IPS-NIHi7 (cell line): ENCODE results near the gene RIOK1.
"Not testable (repeated sequence)": the region's sequence is repeated elsewhere in the genome, so short reads cannot be mapped to it uniquely, and the experiment has no call there.

Experiments
- DNase-seq: peaks from one replicate; pipeline ENCODE4 v3.0.0; 2012; ENCODE audit warnings: mixed read lengths; ENCODE audit errors: extremely low spot score

Gene RIOK1

DNA sequence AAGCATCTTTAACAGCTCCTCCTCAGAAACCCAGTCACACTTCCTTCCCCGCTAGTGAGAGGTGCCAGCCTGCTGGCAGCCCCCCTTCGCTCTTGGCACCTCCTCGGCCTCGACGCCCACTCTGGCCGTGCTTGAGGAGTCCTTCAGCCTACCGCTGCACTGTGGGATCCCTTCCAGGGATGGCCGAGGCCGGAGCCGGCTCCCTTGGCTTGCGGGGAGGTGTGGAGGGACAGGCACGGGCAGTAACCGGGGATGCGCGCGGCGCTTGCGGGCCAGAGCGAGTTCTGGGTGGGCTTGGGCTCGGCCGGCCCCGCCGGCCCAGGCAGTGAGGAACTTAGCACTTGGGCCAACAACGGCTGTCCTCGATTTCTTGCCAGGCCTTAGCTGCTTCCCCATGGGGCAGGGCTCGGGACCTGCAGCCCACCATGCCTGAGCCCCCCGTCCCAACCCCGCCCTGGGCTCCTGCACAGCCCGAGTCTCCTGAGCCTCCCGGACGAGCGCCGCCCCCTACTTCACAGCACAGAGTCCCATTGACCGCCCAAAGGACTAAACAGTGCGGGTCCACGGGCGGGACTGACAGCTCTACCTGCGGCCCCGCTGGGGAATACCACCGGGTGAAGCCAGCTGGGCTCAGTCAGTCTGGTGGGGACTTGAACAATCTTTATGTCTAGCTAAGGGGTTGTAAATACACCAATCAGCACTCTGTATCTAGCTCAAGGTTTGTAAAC, 51.6 kb downstream of the RIOK1 start:
- DNase-seq: no peak

DNA sequence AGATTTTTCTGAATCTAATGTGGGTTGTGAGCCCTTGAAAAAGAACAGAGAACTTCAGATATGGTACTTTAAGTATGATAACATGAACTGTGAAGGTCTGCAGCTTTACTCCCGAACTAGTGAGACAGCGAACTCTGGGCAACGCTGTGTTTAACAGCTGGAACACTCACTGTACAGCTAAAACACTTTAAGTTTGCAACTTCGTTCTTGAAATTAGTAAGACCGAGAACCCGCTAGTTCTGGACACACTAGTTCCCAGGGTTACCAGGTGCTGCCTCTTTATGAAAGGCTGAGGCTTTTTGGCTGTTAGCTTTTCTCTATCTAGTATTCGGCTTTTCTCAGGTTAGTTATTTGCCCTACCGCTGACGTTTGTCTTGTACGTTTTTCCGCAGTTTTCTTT, 52.9 kb downstream of the RIOK1 start:
- no peak for DNase-seq

DNA sequence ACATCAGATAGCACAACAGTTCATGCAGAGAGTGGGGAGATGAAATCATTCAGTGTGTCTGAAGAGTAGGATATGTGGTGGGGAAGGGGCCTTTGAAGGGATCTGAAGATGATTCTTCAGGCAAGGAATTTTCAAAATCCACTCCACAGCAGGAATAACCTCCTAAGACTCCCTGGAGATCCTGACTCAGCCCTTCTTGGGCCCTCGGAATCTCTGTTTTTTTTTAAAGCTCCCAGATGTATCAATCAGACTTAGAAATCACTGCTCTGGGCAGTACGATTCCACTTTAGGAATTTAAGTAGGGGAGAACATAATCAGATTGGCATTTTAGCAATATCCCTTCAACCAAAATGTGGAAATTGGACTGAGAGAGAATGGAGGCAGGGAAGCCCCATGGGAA, 55.5 kb downstream of the RIOK1 start:
- DNase-seq: no peak

- no peak for DNase-seq
Observed at GRCh38 chr6:7445885-7446461, 56.4 kb downstream of the RIOK1 start.

DNA sequence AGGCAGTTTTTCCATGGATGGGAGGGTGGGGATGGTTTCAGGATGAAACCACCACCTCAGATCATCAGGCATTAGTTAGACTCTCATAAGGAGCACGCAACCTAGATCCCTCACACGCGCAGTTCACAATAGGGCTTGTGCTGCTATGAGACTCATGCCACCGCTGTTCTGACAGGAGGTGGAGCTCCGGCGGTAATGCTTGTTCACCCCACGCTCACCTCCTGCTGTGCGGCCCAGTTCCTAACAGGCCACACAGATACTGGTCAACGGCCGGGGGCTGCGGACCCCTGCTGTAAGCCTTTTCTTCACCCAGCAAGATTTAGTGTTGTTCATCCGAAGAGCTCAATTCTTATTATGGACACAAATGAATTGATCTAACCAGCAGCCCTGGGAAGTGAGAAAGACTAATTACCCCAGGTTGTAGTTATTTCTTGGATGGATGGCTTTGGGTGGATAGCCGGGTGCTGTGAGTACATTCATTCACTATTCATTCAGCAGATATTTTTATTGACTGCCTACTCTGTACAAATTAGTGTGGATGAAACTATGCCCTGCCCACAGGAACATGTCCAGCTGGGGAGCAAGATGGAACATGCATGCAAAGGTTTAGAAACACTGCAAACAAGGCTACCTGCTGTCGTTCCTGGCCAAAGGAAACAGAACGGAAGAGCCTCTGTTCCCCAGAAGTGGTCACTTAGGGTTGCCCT, 57.2 kb downstream of the RIOK1 start:
- no peak for DNase-seq

- DNase-seq: no peak
Observed at GRCh38 chr6:7448232-7448631, 58.6 kb downstream of the RIOK1 start.

DNA sequence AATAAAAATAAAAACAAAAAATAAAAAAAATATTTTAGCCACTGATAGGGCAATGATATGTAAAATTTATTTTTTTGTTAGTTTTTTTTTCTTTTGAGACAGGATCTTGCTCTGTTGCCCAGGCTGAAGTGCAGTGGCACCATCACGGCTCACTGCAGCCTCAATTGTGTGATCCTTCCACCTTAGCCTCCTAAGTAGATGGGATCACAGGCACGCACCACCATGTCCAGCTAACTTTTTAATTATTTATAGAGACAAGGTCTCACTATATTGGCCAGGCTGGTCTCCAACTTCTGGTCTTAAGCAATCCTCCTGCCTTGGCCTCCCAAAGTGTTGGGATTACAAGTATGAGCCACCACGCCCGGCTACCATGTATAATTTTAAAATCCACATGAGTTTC, 59.4 kb downstream of the RIOK1 start:
- DNase-seq: no peak

GRCh38 chr6:7451326-7451725, 61.7 kb downstream of the RIOK1 start:
- DNase-seq: no peak

DNA sequence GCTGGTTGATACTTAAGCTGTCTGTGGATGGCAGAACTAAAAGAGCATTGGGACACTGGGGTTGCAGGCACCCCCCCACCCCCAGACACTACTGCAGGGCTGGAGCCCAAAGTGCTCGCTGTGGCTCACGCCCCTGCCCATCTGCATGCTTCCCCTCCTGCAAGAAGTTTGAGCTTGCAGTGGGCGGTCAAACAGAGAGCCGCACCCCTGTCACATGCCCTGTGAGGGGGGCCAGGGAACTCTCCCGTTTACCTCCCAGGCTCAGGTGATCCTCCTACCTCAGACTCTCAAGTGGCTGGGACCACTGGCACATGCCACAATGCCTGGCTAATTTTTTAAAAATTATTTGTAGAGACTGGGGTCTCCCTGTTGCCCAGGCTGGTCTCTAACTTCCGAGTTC, 63.3 kb downstream of the RIOK1 start:
- no peak for DNase-seq

- DNase-seq: no peak
Observed at GRCh38 chr6:7454696-7455358, 65.2 kb downstream of the RIOK1 start.

- not testable (repeated sequence) for DNase-seq
Observed at GRCh38 chr6:7456302-7456701, 66.7 kb downstream of the RIOK1 start.

- no peak for DNase-seq
Observed at GRCh38 chr6:7461416-7461815, 71.8 kb downstream of the RIOK1 start.

GRCh38 chr6:7463785-7464184, 74.2 kb downstream of the RIOK1 start:
- DNase-seq: peak; percentile 82

DNA sequence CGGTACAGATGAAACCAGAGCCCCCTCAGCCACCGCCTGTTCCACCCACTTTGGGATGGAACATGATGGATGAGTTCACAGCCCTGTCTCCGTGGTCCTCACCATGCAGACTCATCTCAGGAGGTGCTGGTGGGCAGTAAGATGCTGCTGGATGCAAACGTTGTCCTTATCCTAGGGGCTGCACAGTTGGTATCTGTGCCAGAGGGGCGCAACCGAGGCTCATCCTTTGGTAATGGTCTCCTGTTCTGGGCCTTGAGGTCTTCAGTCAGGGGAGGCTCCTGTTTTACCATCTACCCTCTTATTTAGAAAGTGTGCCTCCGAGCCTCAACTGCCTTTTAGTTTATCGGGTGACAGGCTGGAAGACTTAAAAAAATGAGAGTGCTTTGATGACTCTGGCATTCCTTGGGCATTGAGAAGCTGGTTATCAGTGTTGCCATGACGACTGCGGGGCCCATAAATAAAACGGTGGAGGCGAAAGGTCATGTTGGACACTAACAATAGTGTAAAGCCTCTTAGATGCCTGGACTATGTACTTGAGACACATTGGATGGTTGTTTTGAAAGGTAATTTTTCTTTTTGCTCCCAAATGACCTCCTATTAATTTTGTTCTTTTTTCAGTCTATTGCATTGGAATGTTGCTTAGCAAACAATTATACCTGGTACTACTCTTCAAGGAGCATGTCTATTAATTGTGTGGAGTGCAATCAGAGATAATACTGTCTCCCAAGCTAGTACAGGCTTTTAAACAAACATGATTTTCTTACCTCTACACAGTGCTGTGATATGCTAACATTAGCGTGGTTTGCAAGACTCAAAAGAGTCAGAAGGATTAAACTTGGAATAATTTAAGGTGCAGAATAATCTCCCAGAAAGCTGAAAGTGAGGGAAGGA, 77.6 kb downstream of the RIOK1 start:
- DNase-seq: no peak
